Esophagus squamous epithelium (tissue), 4 donors: ENCODE measurements around the gene RIN3.

ENCODE experiments used
- CTCF ChIP-seq, 6 experiments: fragments of 450-650 bp in 4 of 6; fragments of 200-600 bp in 2 of 6; sonication (generic) in 2 of 6; IDR thresholded peaks; one replicate each; pipeline ENCODE4 v1.5.1; 2016 to 2019; ENCODE audit warnings: antibody characterized with exemption in 6 of 6, mild to moderate bottlenecking in 4 of 6, moderate library complexity in 4 of 6
- POLR2A ChIP-seq, 4 donors: fragments of 450-650 bp; IDR thresholded peaks; one replicate each; pipeline ENCODE4 v1.6.1; 2017; ENCODE audit warnings: antibody characterized with exemption in 4 of 4, mild to moderate bottlenecking in 4 of 4, moderate library complexity in 3 of 4

- no peak for TF ChIP-seq POLR2A (IDR thresholded peaks at IDR 0.05)
- no peak for TF ChIP-seq CTCF (IDR thresholded peaks at IDR 0.05)
Measured at GRCh38 chr14:92557544-92557912, 43.9 kb downstream of the RIN3 start.
